Adrenal gland (tissue), 12 donors: ENCODE measurements around the gene UGT1A3. TPM values are rescaled to one million over a fixed set of nuclear protein-coding genes. Genes with fewer than 3 reads are reported as not detected.
A peak's percentile ranks its signal among the peaks of the same experiment; 100 is the strongest.

Experiments used
- DNase-seq, 7 donors: peaks; one replicate each; pipeline ENCODE4 v3.0.0-alpha.2; 2019 to 2020
- H3K27ac ChIP-seq, 5 donors: fragments of 200-600 bp; sonication (generic) in 4 of 5; 1 replicate in 3 of 5; 2 replicates in 2 of 5; pipeline versions ENCODE4 v1.5.1 to v1.8.0; 2016 to 2020; ENCODE audit warnings: mild to moderate bottlenecking in 1 of 5
- H3K27me3 ChIP-seq: fragments of 200-600 bp; 2 replicates; pipeline ENCODE4 v1.8.0; 2021
- H3K36me3 ChIP-seq, 2 donors: fragments of 200-600 bp; replicated peaks in 1 of 2; 1 replicate in 1 of 2; 2 replicates in 1 of 2; pipeline versions ENCODE4 v1.5.1 to v1.8.0; 2018 to 2022
- H3K4me1 ChIP-seq, 2 donors: fragments of 200-600 bp; replicated peaks in 1 of 2; 1 replicate in 1 of 2; 2 replicates in 1 of 2; pipeline versions ENCODE4 v1.5.1 to v1.8.0; 2018 to 2021
- H3K4me3 ChIP-seq, 4 donors: fragments of 200-600 bp; sonication (generic) in 3 of 4; one replicate each; pipeline ENCODE4 v1.5.1; 2016 to 2018
- H3K9me3 ChIP-seq, 3 donors: fragments of 200-600 bp; sonication (generic) in 1 of 3; replicated peaks in 1 of 3; 1 replicate in 2 of 3; 2 replicates in 1 of 3; pipeline versions ENCODE4 v1.5.1 to v1.8.0; 2016 to 2021
- POLR2A ChIP-seq, 2 donors: fragments of 450-650 bp; IDR thresholded peaks; one replicate each; pipeline ENCODE4 v1.6.1; 2017; ENCODE audit warnings: antibody characterized with exemption in 2 of 2, mild to moderate bottlenecking in 2 of 2, moderate library complexity in 1 of 2
- WGBS, 4 donors: extraction: QIAGEN DNeasy Blood & Tissue Kit in 2 of 4; methylation state at CpG; one replicate each; pipeline versions ENCODE4 v1.1.5 to v1.1.7; 2013 to 2017; 5-methylcytosine and 5-hydroxymethylcytosine counted together
- intact Hi-C, 2 donors: fragments of 100-400 bp; cut with DNase I; formaldehyde crosslinking; loops; one replicate each; pipeline versions ENCODE4 v1.14.1 to v1.15.0; 2022 to 2023
- polyA plus RNA-seq, 3 donors: library from polyadenylated mRNA; stranded (reverse); fragments of 200-250 nt in 2 of 3; fragments of 350-450 nt in 1 of 3; fragmentation: Illumina TruSeq in 1 of 3; extraction: RNeasy Lipid Tissue Mini Kit (QIAGEN cat#74804) in 1 of 3; gene quantifications; one replicate each; pipeline ENCODE4 v1.2.3, GENCODE V29; 2013 to 2014
- total RNA-seq, 9 donors: library from RNA; depleted of rRNA in 4 of 9; stranded (reverse); fragments of >200 nt in 4 of 9; fragments of 120-200 nt in 1 of 9; fragmentation: NEBNext Ultra II Directional in 1 of 9; extraction: Animal tissue kit (Norgen Biotek cat#: 25700) in 1 of 9; gene quantifications; one replicate each; pipeline versions ENCODE4 v1.1.0 to v1.2.4, GENCODE V29; 2013 to 2023
- TF ChIP-seq, protein P1 (sequence below), 6 experiments: fragments of 450-650 bp in 4 of 6; fragments of 200-600 bp in 2 of 6; sonication (generic) in 1 of 6; IDR thresholded peaks; 1 replicate in 5 of 6; 2 replicates in 1 of 6; pipeline versions ENCODE4 v1.5.1 to v1.8.0; 2016 to 2021; ENCODE audit warnings: antibody characterized with exemption in 6 of 6, mild to moderate bottlenecking in 2 of 6, moderate library complexity in 1 of 6
- donor health status: healthy with polysubstance abuse.
- donor health status: Bipolar disorder and iron deficiency.
- donor health status: DM: yes; HTN: yes; CAD: no.
- donor health status: DM: no; HTN: no; CAD: no.
- donor health status: DM: no; HTN: no; CAD: no.
- donor health status: DM: yes; HTN: yes; CAD: no.

Gene UGT1A3
- total and polyA plus RNA-seq, 12 donors = not detected

DNA sequence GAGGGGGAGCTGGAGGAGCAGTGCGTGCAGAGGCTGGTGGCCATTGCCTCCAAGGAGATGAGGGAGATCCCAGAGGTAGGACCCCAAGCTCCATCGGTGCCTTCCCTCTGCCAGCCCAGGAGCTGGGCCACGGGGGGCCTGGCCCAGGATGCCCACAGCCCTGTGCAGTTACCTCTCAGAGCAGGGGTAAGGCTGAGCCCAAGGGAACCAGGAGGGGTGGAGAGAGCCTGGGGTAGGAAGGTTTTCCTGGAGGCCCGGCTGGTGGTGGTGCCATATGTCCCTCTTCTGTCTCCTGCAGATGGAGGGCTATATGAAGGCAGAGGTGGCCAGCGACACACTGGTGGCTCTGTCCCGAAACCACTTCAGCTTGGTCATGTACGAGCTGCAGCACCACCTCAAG is 60.7 kb downstream of the UGT1A3 start:
- WGBS, 4 donors = 88 to 93% (median 93%) methylated on average over 3 to 7 of the region's 7 CpGs

GRCh38 chr2:233791151-233791882 is 62.5 kb downstream of the UGT1A3 start:
- no peaks in the 10 kb centered on the region for H3K9me3 ChIP-seq
- no peaks in the 10 kb centered on the region for H3K4me1 ChIP-seq
- WGBS, 4 donors = 78 to 85% (median 81%) methylated on average over 18 of the region's 18 CpGs
- H3K36me3 ChIP-seq = no peaks in the 10 kb centered on the region
- intact Hi-C loops = no loop called here
- no peak for TF ChIP-seq POLR2A (IDR thresholded peaks at IDR 0.05)
- TF ChIP-seq, protein P1, sequence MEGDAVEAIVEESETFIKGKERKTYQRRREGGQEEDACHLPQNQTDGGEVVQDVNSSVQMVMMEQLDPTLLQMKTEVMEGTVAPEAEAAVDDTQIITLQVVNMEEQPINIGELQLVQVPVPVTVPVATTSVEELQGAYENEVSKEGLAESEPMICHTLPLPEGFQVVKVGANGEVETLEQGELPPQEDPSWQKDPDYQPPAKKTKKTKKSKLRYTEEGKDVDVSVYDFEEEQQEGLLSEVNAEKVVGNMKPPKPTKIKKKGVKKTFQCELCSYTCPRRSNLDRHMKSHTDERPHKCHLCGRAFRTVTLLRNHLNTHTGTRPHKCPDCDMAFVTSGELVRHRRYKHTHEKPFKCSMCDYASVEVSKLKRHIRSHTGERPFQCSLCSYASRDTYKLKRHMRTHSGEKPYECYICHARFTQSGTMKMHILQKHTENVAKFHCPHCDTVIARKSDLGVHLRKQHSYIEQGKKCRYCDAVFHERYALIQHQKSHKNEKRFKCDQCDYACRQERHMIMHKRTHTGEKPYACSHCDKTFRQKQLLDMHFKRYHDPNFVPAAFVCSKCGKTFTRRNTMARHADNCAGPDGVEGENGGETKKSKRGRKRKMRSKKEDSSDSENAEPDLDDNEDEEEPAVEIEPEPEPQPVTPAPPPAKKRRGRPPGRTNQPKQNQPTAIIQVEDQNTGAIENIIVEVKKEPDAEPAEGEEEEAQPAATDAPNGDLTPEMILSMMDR (IDR thresholded peaks at IDR 0.05) = no peak
- no peak overlapping the region for H3K27ac ChIP-seq
- peak in 2 of 7 donors; percentile 3 to 11 for DNase-seq
- no peak overlapping the region for H3K4me3 ChIP-seq
- H3K27me3 ChIP-seq = no peaks in the 10 kb centered on the region

More for the DNA sequence above, 60.7 kb downstream of the UGT1A3 start:
- no peaks in the 10 kb centered on the region for H3K27me3 ChIP-seq
- no peaks in the 10 kb centered on the region for H3K9me3 ChIP-seq
- no peaks in the 10 kb centered on the region for H3K4me1 ChIP-seq
- TF ChIP-seq, protein P1 (IDR thresholded peaks at IDR 0.05) = no peak
- TF ChIP-seq POLR2A (IDR thresholded peaks at IDR 0.05) = no peak
- H3K27ac ChIP-seq = no peak overlapping the region
- no peaks in the 10 kb centered on the region for H3K36me3 ChIP-seq
- intact Hi-C loops = no loop called here
- H3K4me3 ChIP-seq = no peak overlapping the region
- peak in 1 of 7 donors; percentile 14 for DNase-seq

DNA sequence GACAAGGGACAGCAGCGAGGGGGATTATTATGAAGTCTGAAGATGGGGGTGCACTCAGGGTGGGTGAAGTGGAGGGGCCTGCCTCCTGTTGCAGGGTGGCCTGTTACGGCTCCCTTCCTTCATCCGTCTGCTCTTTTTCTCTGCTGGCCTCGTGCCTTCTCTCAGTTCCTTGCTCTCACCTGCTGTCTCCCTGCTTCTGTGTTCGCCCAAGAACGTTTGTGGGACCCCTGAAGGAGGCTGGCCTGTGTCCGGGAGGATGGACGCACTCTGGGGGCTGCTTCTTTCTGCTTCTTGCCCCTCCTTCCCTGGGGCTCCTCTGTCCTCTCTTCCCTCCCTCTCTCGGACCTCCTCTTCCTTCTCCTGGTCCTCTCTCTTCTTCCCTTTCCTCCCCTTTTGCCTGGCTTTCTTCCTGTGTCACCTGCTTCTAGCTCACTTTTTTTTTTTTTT is 63.1 kb downstream of the UGT1A3 start:
- Histone ChIP-seq H3K4me1 (no peaks in the 10 kb centered on the region), H3K27ac (no peak overlapping the region), H3K36me3 (no peaks in the 10 kb centered on the region), H3K27me3 (no peaks in the 10 kb centered on the region), H3K9me3 (no peaks in the 10 kb centered on the region), H3K4me3 (no peak overlapping the region)
- 74 to 87% (median 81%) methylated on average over 9 of the region's 9 CpGs for WGBS, 4 donors
- intact Hi-C loops = no loop called here
- TF ChIP-seq, protein P1 (IDR thresholded peaks at IDR 0.05) = no peak
- no peak for TF ChIP-seq POLR2A (IDR thresholded peaks at IDR 0.05)
- peak in 2 of 7 donors; percentile 1 to 4 for DNase-seq

DNA sequence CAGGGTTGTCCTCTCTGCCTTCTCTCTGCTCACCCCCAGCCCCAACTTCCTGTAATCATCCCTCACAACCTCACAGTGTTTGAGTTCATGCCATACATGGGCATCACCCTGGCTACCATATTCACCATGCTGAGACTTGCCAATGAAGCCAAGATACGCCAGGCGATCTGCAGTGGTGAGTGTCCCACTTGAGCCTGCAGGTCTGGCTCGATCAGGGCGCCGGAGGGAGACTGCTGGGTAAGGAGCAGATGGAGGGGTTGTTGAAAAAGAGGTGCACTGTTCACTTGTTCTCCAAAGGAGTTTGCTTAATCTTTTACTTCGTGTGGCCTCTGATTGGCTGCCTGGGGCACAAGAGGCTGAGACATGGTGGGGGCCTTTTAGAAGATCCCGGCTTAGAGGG is 63.9 kb downstream of the UGT1A3 start:
- DNase-seq = peak in 1 of 7 donors; percentile 4
- TF ChIP-seq, protein P1 (IDR thresholded peaks at IDR 0.05) = no peak
- TF ChIP-seq POLR2A (IDR thresholded peaks at IDR 0.05) = no peak
- Histone ChIP-seq H3K36me3 (no peaks in the 10 kb centered on the region), H3K27me3 (no peaks in the 10 kb centered on the region), H3K4me3 (no peak overlapping the region), H3K27ac (no peak overlapping the region), H3K9me3 (no peaks in the 10 kb centered on the region), H3K4me1 (no peaks in the 10 kb centered on the region)
- 84 to 91% (median 88%) methylated on average over 7 of the region's 7 CpGs for WGBS, 4 donors
- intact Hi-C loops = no loop called here
